B cell (primary cell): ENCODE results near the gene UNC5A. TPM values are rescaled to one million over a fixed set of nuclear protein-coding genes. Genes with fewer than 3 reads are reported as not detected.

Source experiments
- ATAC-seq: fragments of 200-7000 bp; cut with Tn5 transposase; one replicate; pipeline ENCODE4 v1.10.0; 2021; ENCODE audit warnings: low read depth, mild to moderate bottlenecking, moderate number of reproducible peaks, moderate library complexity
- CTCF ChIA-PET: fragments of 350-600 bp; sonication (Branson Sonifier 250); formaldehyde crosslinking; loops from one replicate; lab custom pipeline; 2021; ENCODE audit warnings: antibody characterized with exemption, inconsistent platforms; lab: Charles Lee
- POLR2A ChIA-PET: fragments of 350-600 bp; sonication (Branson Sonifier 250); formaldehyde crosslinking; loops from one replicate; lab custom pipeline; 2021; ENCODE audit warnings: antibody characterized with exemption; lab: Charles Lee
- DNase-seq: peaks from one replicate; pipeline ENCODE4 v3.0.0; 2013
- H2AFZ ChIP-seq: 2 replicates; pipeline ENCODE4 v1.6.1; 2012; ENCODE audit warnings: mild to moderate bottlenecking, low read depth, low read length; ENCODE audit not compliant: insufficient read depth, poor library complexity, severe bottlenecking
- H3K27ac ChIP-seq, 2 donors: 1 replicate in 1 of 2; 2 replicates in 1 of 2; pipeline ENCODE4 v1.5.1; 2012 to 2013; ENCODE audit warnings: low read length in 2 of 2, mild to moderate bottlenecking in 2 of 2, moderate library complexity in 1 of 2
- H3K27me3 ChIP-seq, 4 experiments: fragments of 200-600 bp in 1 of 4; sonication (generic) in 1 of 4; replicated peaks in 1 of 4; 1 replicate in 2 of 4; 2 replicates in 2 of 4; pipeline versions ENCODE4 v1.6.1 to v1.7.0; 2013 to 2016; ENCODE audit warnings: low read length in 3 of 4, mild to moderate bottlenecking in 2 of 4, mixed read lengths in 1 of 4, moderate library complexity in 1 of 4; ENCODE audit not compliant: insufficient read depth in 4 of 4, control insufficient read depth in 3 of 4; ENCODE audit errors: control extremely low read depth in 1 of 4
- H3K36me3 ChIP-seq, 2 experiments: replicated peaks in 1 of 2; 1 replicate in 1 of 2; 2 replicates in 1 of 2; pipeline versions ENCODE4 v1.6.1 to v1.7.1; 2013; ENCODE audit warnings: low read length in 1 of 2; ENCODE audit not compliant: insufficient read depth in 2 of 2, control insufficient read depth in 1 of 2; ENCODE audit errors: control extremely low read depth in 1 of 2, extremely low read depth in 1 of 2
- H3K4me1 ChIP-seq, 2 donors: fragments of 200-600 bp in 1 of 2; sonication (generic) in 1 of 2; 1 replicate in 1 of 2; 2 replicates in 1 of 2; pipeline versions ENCODE4 v1.5.1 to v1.6.1; 2013 to 2017; ENCODE audit warnings: low read length in 2 of 2; ENCODE audit not compliant: control insufficient read depth in 2 of 2, insufficient read depth in 2 of 2
- H3K4me2 ChIP-seq: replicated peaks from 2 replicates; pipeline ENCODE3; 2012; ENCODE audit warnings: mild to moderate bottlenecking, low read depth, low read length; ENCODE audit not compliant: poor library complexity, severe bottlenecking
- H3K4me3 ChIP-seq, 5 experiments: fragments of 200-600 bp in 1 of 5; sonication (generic) in 1 of 5; 1 replicate in 3 of 5; 2 replicates in 2 of 5; pipeline versions ENCODE4 v1.5.1 to v1.7.0; 2011 to 2016; ENCODE audit warnings: low read length in 4 of 5, mild to moderate bottlenecking in 4 of 5, low read depth in 2 of 5, control low read depth in 1 of 5, moderate library complexity in 1 of 5; ENCODE audit not compliant: insufficient read depth in 1 of 5; ENCODE audit errors: control extremely low read depth in 1 of 5, extremely low read depth in 1 of 5
- H3K79me2 ChIP-seq: fragments of 200-600 bp; sonication (generic); one replicate; pipeline ENCODE4 v1.6.0; 2016; ENCODE audit warnings: low read length; ENCODE audit not compliant: control insufficient read depth, insufficient read depth
- H3K9ac ChIP-seq: fragments of 200-600 bp; sonication (generic); 2 replicates; pipeline ENCODE4 v1.6.1; 2017; ENCODE audit warnings: mild to moderate bottlenecking, low read length, moderate library complexity
- H3K9me3 ChIP-seq, 3 donors: one replicate each; pipeline versions ENCODE4 v1.6.1 to v1.7.1; 2013; ENCODE audit warnings: low read length in 2 of 3; ENCODE audit not compliant: control insufficient read depth in 2 of 3, insufficient read depth in 1 of 3; ENCODE audit errors: control extremely low read depth in 1 of 3
- H4K20me1 ChIP-seq: 2 replicates; pipeline ENCODE4 v1.6.0; 2012; ENCODE audit warnings: mild to moderate bottlenecking, low read length; ENCODE audit not compliant: insufficient read depth, control insufficient read depth, poor library complexity, severe bottlenecking
- H3K27ac Mint-ChIP-seq: one replicate; pipeline ENCODE4 v1.8.0; 2021; ENCODE audit warnings: mixed read lengths
- H3K27me3 Mint-ChIP-seq: one replicate; pipeline ENCODE4 v1.8.0; 2021; ENCODE audit warnings: mixed read lengths
- H3K4me1 Mint-ChIP-seq: one replicate; pipeline ENCODE4 v1.8.0; 2021; ENCODE audit warnings: mixed read lengths
- H3K4me3 Mint-ChIP-seq: one replicate; pipeline ENCODE4 v1.8.0; 2021; ENCODE audit warnings: mixed read lengths
- H3K9me3 Mint-ChIP-seq: one replicate; pipeline ENCODE4 v1.8.0; 2022; ENCODE audit warnings: mixed read lengths; ENCODE audit not compliant: insufficient read depth
- CTCF ChIP-seq: fragments of 200-600 bp; IDR thresholded peaks from one replicate; pipeline ENCODE4 v1.8.0; 2022; ENCODE audit warnings: antibody characterized with exemption, mild to moderate bottlenecking
- EZH2 ChIP-seq: IDR thresholded peaks from 2 replicates; pipeline ENCODE4 v1.6.1; 2012; ENCODE audit warnings: borderline replicate concordance, low read depth, mild to moderate bottlenecking, moderate library complexity, low read length; ENCODE audit not compliant: insufficient read depth, poor library complexity, severe bottlenecking
- WGBS: methylation state at CpG from one replicate; pipeline ENCODE4 v1.1.5; 2013; ENCODE audit warnings: missing lambda C conversion rate; ENCODE audit not compliant: insufficient coverage; 5-methylcytosine and 5-hydroxymethylcytosine counted together
- intact Hi-C: fragments of 100-400 bp; cut with micrococcal nuclease; formaldehyde crosslinking; loops from one replicate; pipeline ENCODE4 v1.10.0; 2022
- polyA plus RNA-seq: library from polyadenylated mRNA; depleted of rRNA; stranded (reverse); fragments of >200 nt; gene quantifications from 2 replicates; pipeline ENCODE4 v1.2.3, GENCODE V29; 2012
- total RNA-seq, 2 donors: library from RNA; stranded (reverse); fragments of 120-200 nt in 1 of 2; gene quantifications; 1 replicate in 1 of 2; 2 replicates in 1 of 2; pipeline versions ENCODE4 v1.2.3 to v1.2.4, GENCODE V29; 2013 to 2022

The UNC5A gene
- total and polyA plus RNA-seq, 2 donors (not counting 1 experiment from before 2014, with no cell fraction given), result not detected

- Histone ChIP-seq H3K9me3 (peaks cover 0 to 4% (median 0%) of the 10 kb centered on the region in 3 donors), H3K4me3 (no peak overlapping the region), H4K20me1 (no peaks in the 10 kb centered on the region), H3K27ac (no peak overlapping the region), H3K4me1 (no peaks in the 10 kb centered on the region), H3K27me3 (peaks cover 0 to 3% (median 0%) of the 10 kb centered on the region in 4 experiments), H3K79me2 (no peaks in the 10 kb centered on the region), H2AFZ (no peak overlapping the region), H3K36me3 (no peaks in the 10 kb centered on the region), H3K9ac (no peak overlapping the region), H3K4me2 (no peak overlapping the region)
- TF ChIP-seq EZH2 (no peak), CTCF (no peak)
- ChIA-PET POLR2A (no interaction called here), CTCF (no interaction called here)
- no peak overlapping the region for H3K27ac Mint-ChIP-seq
- intact Hi-C loops, result no loop called here
- peaks cover 28% of the 10 kb centered on the region for H3K27me3 Mint-ChIP-seq
- no peak for ATAC-seq
- no peak overlapping the region for H3K4me3 Mint-ChIP-seq
- H3K4me1 Mint-ChIP-seq, result no peaks in the 10 kb centered on the region
- DNase-seq, result no peak
- no peaks in the 10 kb centered on the region for H3K9me3 Mint-ChIP-seq
- 78% methylated on average over 17 of the region's 20 CpGs for WGBS
These were observed 42.9 kb downstream of the UNC5A start for GRCh38 chr5:176853151-176853778.

GRCh38 chr5:176854164-176854563 lies 43.8 kb downstream of the UNC5A start:
- POLR2A ChIA-PET, result no interaction called here
- Histone ChIP-seq H3K79me2 (no peaks in the 10 kb centered on the region), H3K36me3 (no peaks in the 10 kb centered on the region), H3K4me3 (no peak overlapping the region), H3K27me3 (no peaks in the 10 kb centered on the region), H3K4me2 (no peak overlapping the region), H3K9ac (no peak overlapping the region), H3K27ac (no peak overlapping the region), H3K9me3 (peaks cover 0 to 6% (median 0%) of the 10 kb centered on the region in 3 donors), H3K4me1 (no peaks in the 10 kb centered on the region), H2AFZ (no peak overlapping the region), H4K20me1 (no peaks in the 10 kb centered on the region)
- Mint-ChIP-seq H3K9me3 (no peaks in the 10 kb centered on the region), H3K27me3 (peaks cover 30% of the 10 kb centered on the region), H3K4me3 (no peak overlapping the region), H3K4me1 (no peaks in the 10 kb centered on the region), H3K27ac (no peak overlapping the region)
- TF ChIP-seq CTCF (no peak), EZH2 (no peak)
- CTCF ChIA-PET, result no interaction called here
- 66% methylated on average over 5 of the region's 8 CpGs for WGBS
- no peak for ATAC-seq
- intact Hi-C loops, result no loop called here
- DNase-seq, result no peak
